8988T (cell line): Measurements from ENCODE around the gene KCNA10.

Experiments
- DNase-seq: peaks from one replicate; pipeline ENCODE4 v3.0.0; 2011

The KCNA10 gene

GRCh38 chr1:110519125-110519810 is at the start of gene KCNA10:
Gene KCNA10 (minus strand): TSS chr1:110519175. CDS start chr1:110518787, 388 bp downstream.
- DNase-seq = no peak

GRCh38 chr1:110566836-110567235 is 47.9 kb upstream of the KCNA10 start:
- no peak for DNase-seq

- no peak for DNase-seq
Measured at GRCh38 chr1:110565565-110565964, 46.6 kb upstream of the KCNA10 start.

- DNase-seq = no peak
Measured at GRCh38 chr1:110563089-110563488, 44.1 kb upstream of the KCNA10 start.

GRCh38 chr1:110561596-110561995 is 42.6 kb upstream of the KCNA10 start:
- DNase-seq = no peak

GRCh38 chr1:110559157-110559556 is 40.2 kb upstream of the KCNA10 start:
- no peak for DNase-seq

GRCh38 chr1:110557481-110557880 is 38.5 kb upstream of the KCNA10 start:
- DNase-seq = no peak

GRCh38 chr1:110556471-110556807 is 37.5 kb upstream of the KCNA10 start:
- no peak for DNase-seq

- DNase-seq = no peak
Measured at GRCh38 chr1:110555807-110556470, 37.0 kb upstream of the KCNA10 start.

GRCh38 chr1:110554871-110555801 is 36.2 kb upstream of the KCNA10 start:
- no peak for DNase-seq

GRCh38 chr1:110551278-110551809 is 32.4 kb upstream of the KCNA10 start:
- no peak for DNase-seq

- DNase-seq = no peak
Measured at GRCh38 chr1:110549831-110550230, 30.9 kb upstream of the KCNA10 start.

- peak; percentile 31 for DNase-seq
Measured at GRCh38 chr1:110548381-110548780, 29.4 kb upstream of the KCNA10 start.

- DNase-seq = no peak
Measured at GRCh38 chr1:110547017-110547416, 28.0 kb upstream of the KCNA10 start.

GRCh38 chr1:110545492-110545891 is 26.5 kb upstream of the KCNA10 start:
- DNase-seq = no peak

GRCh38 chr1:110544753-110545152 is 25.8 kb upstream of the KCNA10 start:
- DNase-seq = no peak

GRCh38 chr1:110542725-110543124 is 23.8 kb upstream of the KCNA10 start:
- no peak for DNase-seq

- DNase-seq = no peak
Measured at GRCh38 chr1:110541906-110542395, 23.0 kb upstream of the KCNA10 start.

- no peak for DNase-seq
Measured at GRCh38 chr1:110540891-110541685, 22.1 kb upstream of the KCNA10 start.

- no peak for DNase-seq
Measured at GRCh38 chr1:110538921-110539320, 19.9 kb upstream of the KCNA10 start.

GRCh38 chr1:110538075-110538474 is 19.1 kb upstream of the KCNA10 start:
- no peak for DNase-seq

GRCh38 chr1:110535985-110536384 is 17.0 kb upstream of the KCNA10 start:
- DNase-seq = no peak
